RKO (cell line): ENCODE data around the gene PTPRC.

Source experiments
- DNase-seq: peaks from one replicate; pipeline ENCODE4 v3.0.0-alpha.2; 2016; ENCODE audit warnings: low spot score

The PTPRC gene

DNA sequence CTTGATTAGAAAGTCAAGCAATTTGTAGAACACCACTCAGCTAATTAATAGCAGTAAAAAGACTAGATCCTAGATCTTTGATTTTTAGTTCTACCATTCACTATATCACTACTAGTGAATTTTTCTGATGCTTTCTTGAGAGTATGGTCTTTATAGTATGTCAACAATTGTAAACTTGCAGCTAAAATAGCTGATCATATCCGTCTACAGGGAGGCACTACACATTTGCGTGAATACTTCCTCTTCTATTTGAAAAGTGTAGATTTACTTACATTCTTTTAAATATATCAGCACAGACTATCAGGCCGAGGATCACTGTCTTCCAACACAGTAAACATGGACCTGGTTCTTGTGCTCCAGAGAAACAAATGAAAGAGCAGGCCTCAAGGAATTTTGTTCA, 18.6 kb upstream of the PTPRC start:
- no peak for DNase-seq

DNA sequence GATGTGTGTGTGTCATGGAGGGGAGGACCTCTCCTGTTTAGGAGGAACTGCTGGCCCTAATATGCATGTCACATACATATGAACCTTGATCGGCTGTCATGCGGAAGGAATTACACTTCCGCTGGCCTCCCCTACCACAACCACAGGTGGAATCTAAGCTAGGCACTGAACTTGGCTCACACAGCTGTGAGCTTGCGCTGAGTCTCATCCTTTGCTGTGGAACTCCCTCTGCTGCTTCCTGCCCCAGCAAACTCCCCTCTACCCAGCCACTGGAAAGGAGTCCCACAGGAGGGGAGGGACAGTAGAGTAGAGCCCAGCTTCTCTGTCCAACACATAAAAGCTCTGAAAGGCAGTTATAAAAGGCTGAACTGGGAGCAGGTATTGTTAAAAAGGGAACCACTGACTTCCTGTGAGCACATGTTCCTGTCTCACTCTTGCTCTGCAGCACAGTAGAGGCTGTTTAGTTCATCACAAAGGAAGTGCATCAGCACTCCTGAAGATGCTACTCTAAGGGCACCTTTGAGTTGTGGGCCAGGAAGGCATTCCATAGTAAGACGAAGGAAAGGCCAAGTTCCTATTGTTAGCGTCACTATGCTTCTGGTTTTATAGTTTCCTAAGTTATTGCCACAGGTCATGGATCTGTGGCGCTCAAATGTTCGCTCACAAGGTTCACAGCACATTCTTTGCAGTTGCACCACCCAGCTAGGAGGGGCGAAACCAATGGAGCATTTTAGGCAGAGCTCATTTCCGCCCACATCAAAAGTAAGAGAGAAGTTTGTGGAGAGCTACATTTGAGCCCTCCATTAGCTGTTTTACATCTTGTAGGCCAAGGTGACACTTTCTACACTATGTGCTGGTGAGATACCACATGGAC, 17.7 kb upstream of the PTPRC start:
- DNase-seq = no peak

DNA sequence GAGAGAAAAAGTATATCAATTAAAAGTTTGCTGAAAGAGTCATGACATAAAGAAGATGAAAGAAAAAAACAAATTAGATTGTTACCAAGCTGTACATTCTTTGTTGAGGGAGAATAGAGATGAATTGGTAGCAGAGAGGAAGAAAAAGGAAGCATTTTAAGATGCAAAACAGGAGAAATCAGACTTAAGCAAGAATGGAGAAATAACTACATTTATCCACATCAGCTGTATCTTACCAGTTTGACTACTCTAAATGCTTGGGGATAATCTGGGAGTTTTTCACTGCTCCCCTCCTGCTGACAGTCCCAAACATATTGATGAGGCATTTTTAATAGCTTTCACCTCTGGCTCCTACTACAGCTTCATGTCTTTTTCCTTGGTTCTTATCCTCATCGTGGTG, 16.8 kb upstream of the PTPRC start:
- DNase-seq = no peak

DNA sequence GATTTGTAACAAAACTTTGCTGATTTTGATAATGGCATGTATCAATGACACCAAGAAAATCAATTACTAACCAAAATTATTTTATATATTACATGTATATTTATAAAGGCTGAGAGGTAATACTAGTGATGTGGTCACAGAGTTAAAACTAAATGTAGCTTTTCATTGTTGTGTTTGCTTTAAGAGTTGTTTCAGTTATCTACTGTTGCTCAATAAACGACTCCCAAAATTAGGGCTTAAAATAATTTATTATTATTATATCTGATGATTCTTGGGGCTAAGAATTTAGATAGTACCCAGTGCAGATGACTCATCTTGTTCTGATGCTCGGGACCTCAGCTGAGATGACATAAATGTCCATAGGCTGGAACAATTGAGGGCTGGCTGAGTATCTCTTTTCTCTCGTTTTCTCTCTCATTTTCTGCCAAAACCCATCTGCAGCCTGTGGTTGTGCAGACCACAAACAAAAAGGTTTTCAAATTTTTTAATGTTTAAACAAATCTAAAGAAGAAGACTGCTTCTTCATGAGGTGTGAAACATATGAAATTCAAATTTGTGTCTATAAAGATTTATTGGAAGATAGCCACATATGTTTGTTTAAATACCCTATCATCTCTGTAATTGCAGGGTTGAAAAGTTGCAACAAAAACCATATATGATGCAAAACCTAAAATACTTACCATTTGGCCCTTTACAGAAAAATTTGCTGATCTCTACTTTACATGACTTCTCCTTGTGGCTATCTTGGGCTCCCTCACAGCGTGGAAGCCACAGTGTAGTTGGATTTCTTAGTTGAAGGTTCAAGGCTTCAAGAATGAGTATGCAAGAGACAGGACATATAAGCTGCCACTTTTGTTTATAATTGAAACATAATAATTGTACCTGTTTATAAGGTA, 14.8 kb upstream of the PTPRC start:
- no peak for DNase-seq

DNA sequence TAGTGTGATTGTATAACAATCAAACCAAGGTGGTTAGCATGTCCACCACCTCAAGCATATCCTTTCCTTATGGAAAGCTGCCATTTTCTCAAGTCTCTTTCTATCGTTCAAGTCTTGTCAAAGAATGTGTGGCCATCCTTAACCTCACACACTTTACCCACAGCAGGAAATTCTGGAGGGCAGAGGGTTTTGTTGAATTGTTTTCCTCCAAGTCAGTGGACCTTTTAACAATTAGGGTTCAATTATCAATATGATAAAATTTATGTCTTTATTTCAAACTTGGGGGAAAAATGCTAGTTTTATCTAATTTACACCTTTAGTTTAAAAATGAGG, 14.2 kb upstream of the PTPRC start:
- no peak for DNase-seq

DNA sequence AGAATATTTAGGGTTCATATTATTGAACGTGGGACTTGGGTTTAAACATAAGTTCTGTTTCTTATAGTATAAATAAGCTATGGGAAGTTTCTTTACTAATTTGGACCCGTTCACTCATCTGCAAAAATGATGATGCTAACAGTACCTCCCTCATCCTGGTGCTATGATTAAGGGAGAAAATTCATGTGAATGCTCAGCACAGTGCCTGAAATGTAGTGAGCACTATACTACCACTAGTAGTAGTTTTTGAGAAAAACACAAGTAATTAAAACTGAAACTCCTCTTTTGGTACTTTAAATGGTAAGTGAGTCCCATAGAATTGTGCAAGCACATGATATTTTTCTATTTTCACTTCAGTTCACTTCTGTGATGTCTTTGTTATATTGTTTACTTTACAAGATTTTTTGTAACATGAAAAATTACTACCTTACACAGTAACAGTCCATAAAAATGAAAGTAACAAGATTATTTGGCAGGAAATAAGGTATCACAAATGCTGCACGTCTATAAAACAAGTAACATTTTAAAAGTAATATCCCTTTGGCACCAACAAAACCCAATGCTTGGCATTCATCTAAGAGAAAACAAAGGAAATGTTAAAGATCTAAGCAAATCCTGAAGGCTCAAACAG, 11.3 kb upstream of the PTPRC start:
- no peak for DNase-seq

DNA sequence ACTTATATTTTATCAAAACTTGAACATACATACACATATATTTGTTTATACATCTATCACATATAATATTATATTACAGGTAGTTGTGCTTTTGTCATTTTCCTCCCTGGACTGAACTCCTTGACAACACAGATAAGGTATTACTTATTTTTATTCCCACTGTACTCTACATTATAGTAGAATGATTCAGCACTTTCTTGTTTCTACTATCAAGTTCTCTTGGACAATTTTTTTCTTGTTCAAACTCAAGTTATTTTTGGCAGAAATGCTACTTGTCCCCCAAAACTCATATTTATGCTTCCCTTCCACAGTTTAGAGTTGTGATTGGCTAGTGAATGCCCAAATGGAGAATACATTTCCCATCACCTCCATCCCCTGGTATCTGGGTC, 10.8 kb upstream of the PTPRC start:
- DNase-seq = no peak

DNA sequence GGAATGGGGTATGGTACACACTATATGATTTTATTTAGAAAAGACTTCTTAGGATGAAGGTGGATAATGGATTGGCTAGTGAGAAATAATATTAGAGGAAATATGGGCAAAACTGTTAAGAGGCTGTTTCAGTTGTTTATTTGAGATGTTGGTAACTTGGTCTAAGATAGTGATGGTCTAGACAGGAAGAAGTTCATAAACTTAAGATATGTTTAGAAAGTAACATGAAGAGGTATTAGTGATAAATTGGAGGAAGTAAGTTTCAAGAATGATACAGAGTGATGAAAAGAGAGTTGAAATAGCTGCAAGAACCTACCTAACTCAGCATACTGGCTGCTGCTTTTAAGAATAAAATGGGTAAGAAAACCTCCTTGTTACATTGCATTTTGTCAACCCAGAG, 9.2 kb upstream of the PTPRC start:
- no peak for DNase-seq

DNA sequence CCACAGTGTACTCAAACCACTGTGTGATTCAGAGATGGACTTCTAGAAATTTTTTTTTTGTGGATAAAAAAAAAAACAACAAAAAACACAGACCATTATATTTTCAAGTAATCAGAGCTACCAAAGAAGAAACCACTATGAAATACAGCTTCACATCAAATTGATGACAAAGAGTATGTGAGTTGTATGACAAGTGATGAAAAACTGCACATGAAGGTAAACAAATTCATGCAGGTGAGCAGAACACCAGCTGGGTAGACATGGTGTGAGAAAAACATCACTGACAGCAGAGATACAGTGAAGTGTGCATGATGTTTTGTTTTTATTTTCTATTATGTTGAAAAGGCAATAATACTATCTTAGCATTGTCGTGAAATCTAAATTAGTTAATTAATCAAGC, 8.0 kb upstream of the PTPRC start:
- no peak for DNase-seq

DNA sequence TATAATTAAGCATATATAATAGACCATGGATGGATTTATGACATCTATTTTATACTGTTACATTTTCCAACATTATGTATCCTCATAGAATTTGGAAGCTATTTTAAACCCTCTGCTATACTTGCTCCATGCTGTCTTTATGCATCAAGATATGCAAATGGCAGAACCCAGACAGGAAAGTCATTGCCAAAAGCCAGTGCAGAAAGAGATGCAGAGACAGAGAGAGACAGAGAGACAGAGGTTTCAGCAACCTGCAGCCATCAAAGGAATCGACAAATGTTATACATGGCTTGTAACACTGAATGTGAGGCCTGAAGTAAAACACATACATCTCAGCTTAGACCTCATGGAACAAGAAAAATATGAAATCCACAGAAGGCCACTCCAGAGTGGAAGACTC, 7.5 kb upstream of the PTPRC start:
- no peak for DNase-seq

DNA sequence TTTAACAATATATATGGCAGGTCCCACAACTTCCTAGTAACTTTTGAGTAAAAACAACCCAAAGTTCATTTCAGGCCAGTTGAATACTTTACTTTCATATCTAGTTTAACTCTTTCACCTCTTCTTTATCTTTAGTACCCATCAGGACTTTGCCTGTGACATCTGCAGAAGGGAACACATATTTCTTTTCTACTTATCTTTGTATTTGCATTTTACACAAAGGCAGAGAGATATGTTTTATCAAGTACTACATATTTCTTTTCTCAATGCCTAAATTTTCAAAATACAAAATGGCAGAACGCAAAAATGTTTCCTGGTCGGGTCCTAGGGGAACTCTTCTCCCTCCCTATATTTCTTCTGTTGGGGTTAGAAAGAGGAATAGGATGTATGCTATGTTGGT, 6.8 kb upstream of the PTPRC start:
- DNase-seq = no peak

DNA sequence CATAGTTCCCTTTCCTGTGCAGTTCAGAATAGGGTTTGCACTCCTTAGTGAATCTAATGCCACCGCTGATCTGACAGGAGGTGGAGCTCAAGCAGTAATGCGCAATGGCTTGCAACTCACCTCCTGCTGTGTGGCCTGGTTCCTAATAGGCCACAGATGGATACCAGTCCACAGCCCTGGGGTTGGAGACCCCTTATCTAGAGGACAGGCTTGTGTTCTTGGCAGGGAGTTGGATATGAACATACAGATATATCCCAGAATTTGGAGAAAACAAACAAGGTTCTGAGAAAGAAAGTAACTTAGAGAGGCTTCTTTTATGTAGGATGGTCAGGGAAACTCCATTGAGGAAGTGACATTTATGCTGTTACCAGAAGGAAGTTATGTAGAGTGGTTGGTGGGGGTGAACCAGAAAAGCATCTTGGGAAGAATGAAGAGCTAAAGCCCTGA, 5.1 kb upstream of the PTPRC start:
- DNase-seq = no peak

DNA sequence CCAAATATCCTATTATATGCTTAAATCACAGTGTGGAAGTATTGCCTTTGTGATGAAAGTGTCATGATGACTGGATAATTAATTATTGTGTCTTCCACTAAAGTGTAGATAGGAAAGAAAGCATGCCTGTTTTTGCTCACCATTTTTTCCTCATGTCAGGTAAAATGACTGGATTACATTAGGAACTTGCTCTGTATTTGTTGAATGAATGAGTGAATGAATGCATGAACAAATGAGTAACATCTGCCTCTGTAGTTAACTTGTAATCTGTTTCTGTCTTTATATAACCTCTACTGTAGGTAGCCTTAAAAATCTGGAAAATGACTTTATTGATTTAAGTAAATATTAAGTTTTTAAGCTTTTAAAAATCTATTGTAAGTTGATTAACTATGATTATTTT, 2.9 kb upstream of the PTPRC start:
- DNase-seq = no peak

DNA sequence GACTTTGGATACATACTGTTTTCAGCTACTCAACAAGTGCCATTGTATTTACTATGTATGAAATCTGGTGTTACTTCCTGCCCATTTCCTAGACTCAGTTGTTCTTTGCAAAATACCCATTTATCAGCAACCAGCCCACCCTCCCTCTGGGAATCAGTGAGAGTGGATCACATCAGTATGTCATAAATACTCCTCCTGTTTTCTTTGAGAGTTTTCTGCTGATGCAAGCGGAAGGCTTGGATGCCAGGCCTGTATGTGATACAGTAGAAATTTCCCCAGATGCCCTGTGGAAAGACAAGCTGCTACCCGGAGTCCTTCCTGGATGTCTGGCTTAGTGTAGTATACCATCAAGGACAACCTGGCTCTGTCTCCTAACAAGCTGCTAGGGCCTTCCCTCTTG, 2.4 kb upstream of the PTPRC start:
- DNase-seq = no peak

DNA sequence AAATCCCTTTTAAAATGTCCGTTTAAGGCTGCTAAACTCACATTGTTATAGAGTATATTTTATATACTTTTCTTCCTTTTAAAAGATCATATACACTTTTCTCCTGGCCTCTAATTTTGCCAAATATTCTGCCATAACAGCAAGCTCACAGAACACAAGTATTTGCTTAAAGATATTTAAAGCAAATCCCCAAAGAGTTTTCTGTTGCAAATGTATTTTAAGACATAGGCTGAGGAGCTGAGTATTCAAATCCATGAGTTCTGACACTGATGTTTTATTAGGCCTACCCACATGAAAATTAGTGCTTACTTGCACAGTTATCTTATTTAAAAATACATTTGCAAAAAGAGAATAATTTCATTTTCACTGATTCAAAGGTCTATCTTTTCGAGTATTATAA, 1.7 kb upstream of the PTPRC start:
- no peak for DNase-seq

DNA sequence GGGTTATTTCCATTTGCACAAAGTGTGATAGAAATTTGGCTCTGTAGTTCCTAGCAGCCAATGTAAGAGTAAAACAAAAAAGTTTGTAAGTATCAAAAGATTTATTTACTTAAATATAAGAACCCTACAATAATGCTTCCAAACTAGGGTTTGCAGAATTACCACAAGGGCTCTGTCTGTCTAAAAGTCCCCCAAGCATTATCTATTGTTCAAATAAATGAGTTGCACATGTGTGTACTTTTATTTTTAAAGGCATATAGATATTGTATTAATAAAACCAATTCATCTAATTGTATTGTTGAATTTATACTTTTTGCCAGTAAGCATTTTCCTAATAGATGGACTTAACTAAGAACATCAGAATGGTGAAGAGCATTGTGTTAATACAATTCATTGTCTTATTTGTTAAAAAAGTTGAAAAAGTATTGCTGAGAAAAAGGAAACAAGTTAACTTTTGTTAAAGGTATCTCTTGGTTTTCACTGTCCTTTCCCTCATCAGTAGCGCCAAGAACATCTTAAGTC, 863 bp upstream of the PTPRC start:
- DNase-seq = no peak

DNA sequence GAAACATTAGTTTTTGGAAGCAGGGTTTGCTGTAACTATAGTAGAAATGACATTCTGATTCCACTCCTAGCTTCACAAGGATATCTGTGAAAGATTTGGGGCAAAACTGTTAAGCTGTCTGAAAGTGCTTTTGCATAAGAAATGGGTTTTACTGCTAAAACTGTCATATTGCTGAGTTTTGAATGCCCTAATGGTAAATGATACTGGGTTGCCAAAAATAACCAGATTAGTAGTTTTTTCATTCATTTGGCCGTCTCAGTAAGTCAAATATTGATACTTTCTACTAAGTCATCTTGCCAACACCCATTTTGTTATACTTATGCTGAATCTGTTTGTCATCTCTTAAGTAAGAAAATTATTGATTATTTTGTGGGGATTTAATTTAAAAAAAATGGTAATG, 399 bp upstream of the PTPRC start:
- no peak for DNase-seq

DNA sequence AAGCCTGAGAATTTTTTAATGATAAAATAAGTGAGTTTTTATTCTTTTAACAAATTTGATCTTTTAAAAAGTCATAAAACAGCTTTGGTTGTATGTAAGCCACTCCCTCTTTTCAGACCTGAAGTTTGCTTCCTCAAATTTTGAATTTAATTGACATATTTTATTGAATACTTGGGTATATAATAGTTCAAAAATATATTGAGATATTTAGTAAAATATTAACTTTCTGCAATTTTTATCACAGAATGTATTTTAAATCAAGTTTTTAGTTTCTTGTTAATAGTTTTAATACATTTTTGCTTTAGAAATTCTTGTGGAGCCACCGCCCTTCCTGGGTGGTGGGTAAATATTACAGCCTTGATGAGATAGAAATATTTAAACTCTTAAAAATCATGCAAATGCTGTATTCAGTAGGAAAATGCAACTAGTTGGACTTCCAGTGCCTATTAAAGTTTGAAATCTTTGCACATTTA, 867 bp downstream of the PTPRC start:
- DNase-seq = no peak

DNA sequence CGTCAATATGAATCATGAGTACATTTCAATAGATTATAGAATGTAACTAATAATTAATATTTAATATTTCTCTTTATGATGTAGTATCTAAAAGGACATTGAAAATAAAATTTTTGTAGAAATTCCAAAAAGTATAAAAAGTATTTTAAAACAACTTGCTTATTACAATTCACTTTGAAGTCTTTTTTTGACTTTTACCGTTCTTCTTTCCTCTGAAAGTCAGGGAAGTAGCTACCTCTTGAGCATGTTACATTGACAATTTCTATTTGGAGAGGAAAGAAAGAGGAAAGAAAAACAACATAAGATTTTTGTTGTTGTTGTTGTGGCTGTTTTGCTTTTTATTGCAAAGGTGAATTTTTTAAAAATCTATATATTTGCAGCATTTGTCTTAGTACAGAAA, 1.3 kb downstream of the PTPRC start:
- DNase-seq = no peak

DNA sequence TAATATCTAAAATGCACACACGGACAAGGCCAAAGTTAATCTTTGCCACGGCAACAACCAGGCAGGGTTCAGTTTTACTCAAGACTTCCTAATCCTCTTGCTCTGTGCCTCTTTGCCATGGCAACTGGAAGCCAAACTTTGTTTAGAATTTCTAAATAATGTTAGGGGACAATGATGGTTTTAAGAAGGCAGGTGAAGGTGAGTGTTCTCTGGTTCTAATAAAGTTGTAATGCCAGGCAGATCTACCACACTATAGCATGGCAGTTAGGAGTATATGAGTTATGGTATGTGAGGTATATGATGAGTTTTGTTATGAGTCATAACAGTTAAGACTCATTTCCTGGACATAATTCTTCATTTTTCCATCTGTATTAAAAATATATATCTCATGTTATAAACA, 2.7 kb downstream of the PTPRC start:
- peak; percentile 72 for DNase-seq

DNA sequence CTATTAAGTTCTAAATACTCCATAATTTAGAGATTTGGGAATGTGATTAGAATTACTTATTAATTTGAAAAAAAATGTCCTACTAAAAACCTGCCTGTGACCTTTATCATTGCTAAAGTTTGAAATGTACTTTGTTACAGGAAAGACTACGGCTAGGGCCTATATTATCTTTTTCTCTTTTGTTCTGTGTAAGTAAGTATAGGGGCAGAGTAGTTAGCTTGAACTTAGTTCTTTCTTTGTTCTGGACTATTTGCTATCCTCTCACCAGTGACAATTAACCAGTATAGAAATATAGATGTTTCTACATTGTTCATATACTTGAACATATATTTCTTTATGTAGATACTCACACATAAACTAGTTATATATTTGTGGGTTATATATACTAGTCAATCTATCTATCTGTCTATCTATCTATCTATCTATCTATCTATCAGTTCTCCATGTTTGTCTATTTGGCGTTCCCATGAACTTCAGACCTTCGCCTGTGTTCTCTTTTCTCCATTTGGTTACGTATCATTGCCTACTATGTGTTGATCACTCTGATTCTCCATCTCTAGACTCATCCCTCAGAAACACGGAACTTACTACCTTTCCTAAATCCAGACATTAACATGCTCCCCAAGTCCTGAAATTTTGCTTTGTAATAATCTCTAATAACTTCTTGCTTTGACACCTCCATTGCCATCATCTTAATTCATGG, 3.3 kb downstream of the PTPRC start:
- DNase-seq = no peak

DNA sequence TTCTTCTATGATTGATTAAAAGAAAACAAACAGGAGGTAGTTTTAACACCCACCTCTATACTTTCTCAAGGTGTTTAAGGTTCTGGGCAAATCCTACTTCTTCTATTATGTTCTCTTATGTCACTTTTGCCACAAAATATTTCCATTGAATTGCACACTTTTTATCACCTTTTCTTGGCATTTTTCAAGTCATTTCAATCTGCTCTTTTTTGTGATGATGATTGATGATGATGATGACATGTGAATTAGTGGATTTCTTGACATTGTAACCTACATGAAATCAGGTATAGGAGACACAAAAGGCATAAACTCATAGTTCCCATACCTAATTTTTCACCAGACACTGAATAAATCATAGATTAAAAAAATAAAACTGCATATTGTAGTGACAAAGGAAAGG, 4.1 kb downstream of the PTPRC start:
- no peak for DNase-seq
